NCI-H1930 (cell line): ENCODE results near the gene OLR1.

Source experiments
- DNase-seq, 2 experiments: peaks; one replicate each; lab custom pipeline; 2025; lab: John Stamatoyannopoulos, UW

The OLR1 gene

DNA sequence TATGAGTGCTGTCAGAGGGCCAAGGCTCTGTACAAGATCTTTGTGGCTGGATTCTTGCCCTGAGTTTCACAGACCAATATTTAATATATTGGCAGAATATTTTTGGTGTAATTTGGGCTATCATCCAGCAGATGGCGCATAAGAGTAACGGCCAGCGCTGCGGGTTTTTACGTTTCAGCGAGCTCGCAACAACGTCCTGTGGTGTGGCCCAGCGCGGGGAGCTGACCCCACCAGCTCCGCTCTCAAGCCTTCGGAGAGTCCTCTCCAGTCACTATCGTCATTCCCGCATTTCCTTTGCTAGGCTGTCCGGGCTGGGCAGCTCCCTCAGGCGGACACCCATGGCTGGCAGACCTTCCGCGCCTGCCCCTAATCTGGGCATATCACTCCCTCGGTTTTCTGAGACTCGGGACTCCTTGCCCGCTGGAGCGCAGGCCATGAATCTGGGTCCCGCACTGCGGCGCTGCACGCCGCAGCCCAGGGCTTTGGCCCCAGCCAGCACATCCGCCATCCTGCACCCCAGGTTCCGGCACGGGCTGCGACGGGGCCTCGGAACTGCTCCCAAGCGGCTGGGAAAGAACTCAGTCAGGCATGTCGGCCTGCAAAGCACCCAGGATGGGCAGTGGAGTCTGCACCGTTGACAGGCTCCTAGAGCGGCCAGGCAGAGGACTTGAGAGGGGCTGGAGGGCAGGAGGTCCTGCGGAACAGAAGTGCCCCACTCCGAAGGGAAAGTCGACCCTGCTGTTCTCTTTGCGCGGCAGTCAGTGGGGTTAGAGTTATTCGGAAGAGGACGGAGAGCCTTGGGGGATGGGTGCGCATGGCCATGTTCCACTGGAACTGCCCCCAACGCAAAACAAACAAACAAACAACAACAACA, 18.4 kb downstream of the OLR1 start:
- DNase-seq = peak; percentile 74 to 82

DNA sequence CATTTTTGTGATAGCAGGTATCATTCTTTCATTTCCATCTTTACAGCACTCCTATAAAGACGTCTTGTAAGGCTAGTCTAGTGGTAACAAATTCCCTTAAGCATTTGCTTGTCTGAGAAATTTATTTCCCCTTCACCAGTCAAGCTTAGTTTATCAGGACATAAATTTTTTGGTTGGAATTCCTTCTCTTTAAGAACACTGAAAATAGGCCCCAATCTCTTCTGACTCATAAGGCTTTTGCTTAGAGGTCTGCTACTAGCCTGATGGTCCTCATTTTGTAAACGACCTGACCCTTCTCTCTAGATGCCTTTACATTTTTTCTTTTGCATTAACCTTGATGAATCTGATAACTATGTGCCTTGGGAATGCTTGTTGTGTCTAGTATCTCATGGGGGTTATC, 20.3 kb downstream of the OLR1 start:
- DNase-seq = no peak

DNA sequence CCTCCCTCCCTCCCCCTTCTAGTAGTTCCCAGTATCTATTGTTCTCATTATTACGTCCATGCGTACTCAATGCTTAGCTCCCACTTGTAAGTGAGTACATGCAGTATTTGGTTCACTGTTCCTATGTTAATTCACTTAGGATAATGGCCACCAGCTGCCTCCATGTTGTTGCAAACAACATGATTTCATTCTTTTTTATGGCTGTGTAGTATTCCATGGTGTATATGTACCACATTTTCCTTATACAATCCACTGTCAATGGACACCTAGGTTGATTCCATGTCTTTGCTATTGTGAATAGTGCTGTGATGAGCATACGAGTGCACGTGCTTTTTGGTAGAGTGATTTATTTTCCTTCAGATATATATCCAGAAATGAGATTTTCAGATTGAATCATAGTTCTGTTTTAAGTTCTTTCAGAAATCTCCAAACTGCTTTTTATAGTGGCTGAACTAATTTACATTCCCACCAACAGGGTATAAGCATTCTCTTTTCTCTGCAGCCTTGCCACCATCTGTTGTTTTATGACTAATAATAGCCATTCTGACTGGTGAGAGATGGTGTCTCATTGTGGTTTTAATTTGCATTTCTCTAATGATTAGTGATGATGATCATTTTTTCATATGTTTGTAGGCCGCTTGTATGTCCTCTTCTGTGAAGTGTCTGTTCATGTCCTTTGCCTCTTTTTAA, 24.1 kb downstream of the OLR1 start:
- DNase-seq = no peak

DNA sequence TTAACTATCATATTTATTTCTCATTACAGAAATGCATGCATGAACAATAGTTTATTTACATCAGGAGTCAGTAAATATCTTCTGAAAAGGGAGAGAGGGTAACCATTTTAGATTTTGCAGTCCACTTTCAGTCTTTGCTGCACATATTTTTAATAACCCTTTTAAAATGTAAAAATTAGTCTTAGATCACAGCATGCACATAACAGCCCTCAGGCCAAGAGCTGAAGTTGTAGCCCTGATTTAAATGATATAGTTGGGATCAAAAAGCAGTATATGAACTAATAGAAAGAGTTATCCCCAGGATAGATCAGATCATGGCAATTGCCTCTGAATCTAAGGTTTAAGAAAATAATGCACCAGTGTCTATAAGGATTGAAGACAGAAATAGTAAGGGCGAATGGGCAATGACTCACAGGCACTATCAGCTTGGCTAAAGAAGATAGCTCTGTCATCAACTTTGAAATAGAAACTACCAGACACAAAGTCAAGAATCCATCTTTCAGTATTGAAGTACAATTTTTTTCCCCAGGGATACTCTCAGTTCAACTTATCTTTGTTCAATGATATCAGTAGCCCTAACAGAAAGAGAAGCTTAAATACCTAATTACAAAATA, 28.8 kb downstream of the OLR1 start:
- no peak for DNase-seq

DNA sequence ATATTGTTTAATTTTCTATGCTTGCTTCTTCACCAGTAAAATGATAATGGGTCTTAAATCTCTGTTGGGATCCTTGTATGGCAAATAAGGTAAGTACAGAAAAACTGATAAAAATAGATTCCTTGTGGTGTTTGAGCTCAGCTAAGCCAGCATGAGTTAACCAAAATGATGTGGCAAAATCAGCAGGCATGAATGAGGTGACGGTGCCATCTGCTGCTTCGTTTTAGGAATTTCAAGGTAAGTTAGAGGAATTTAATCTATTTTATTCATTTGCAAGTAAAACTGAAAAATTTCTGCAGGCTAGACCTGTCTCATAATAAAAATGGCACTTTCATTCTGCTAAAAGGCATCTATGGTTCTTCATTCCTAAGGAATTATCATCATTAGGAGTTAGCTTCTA, 31.9 kb downstream of the OLR1 start:
- peak; percentile 24 to 31 for DNase-seq

DNA sequence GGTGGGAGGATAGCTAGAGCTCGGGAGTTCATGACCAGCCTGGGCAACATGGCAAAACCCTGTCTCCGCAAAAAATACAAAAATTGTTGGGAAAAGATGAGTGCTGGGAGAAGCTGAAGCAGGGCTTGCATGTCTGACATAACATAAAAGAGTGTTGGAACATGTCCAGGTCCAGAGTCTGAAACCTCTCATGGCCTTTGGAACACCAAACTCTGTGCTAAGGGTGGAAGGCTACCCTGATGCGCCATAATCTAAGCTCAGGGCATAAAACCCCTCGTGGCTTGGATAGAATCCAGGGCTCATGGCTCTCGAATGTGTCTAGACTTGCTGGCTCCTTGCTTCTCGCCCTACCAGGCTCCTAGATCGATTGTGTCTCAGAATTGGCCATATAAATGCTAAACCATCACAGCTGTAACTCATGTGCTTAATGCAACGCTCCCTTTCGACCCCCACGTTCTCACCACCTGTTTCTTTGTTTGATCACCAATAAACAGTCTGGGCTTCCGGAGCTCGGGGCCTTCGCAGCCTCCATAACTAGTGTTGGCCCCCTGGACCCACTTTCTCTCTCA, 35.2 kb downstream of the OLR1 start:
- no peak for DNase-seq

DNA sequence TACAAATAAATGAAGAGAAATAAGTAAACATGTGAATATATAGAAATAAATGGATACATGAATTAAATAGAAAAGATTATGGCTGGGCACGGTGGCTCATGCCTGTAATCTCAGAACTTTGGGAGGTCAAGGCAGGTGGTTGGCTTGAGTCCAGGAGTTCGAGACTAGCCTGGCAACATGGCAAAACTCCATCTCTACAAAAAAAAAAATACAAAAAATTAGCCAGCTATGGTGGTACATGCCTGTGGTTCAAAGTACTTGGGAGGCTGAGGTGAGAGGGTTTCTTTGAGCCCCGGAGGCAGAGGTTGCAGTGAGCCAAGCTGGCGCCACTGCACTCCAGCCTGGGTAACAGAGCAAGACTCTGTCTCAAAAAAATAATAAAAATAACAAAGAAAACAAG, 36.8 kb downstream of the OLR1 start:
- no peak for DNase-seq

DNA sequence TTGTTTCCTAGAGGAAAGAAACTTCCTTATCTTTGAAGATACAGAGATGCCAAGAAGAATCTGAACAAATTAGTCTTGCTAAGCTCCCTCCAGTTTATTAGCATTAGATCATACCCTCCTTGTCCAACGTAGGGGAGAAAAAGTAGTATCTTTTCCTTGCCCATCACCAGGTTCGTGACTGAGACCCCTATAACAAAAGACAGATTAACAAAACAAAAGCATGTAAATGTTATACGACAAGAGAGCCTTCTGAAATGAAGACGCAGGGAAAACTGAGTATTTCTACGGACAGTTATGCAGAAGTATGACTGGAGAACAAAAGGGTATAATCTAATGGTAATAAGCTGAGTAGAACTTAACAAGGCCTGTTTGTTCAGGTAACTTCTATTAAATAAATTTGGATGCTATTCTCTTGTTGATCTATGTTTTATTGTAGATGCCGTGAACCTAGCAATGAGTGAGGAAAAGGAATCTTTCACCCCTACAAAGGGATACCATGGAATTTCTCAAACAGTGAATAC, 39.0 kb downstream of the OLR1 start:
- DNase-seq = no peak

DNA sequence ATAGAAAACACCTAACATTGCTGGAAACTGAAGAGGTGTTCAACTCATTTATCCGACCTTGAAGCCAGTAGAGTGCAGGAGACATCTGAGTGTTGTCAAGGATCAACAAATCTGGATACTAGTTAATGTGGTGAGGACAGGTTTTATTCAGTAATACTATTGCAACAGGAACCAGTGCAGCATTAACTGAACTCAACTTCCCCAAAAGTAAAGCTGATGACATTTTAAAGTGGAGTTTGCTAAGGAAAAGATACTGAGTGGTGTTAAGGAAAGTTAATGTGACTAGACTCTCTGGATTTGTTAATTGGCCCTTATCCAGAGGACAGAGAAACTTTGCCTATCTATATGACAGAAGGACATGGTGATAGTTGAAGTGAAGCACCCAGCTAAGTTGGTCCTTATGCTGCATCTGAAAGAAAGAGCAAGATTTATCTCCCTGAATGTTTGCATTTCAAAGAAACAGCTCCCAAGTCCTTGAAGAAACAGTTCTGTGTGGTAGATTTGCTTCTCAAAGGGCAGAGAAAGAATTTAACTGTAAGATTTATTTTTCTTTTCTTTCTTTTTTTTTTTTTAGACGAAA, 40.7 kb downstream of the OLR1 start:
- no peak for DNase-seq

DNA sequence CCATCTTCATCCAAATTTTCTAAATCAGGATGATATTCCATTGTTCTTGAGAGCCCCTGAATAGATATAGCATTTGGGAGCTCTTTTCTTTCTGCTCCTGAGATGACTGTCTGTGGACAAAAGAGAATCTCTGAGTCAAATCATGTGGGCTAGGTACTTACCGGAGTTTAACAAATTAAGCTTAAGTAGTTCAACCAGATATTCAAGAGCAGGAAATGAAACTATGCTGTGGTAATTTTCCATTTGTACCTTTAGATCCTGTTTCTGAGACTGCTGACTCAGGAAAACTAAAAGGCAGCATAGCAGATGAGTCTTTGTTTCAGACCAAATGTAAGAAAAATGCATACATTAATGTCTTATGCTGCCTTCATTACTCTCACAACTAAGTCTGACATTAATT, 41.9 kb downstream of the OLR1 start, which contains the start of gene CLEC7A:
TSS of gene CLEC7A (minus strand) at position 158 of the 400 bp plus-strand sequence. CDS start at position 41, 117 bp downstream.
- DNase-seq = no peak

DNA sequence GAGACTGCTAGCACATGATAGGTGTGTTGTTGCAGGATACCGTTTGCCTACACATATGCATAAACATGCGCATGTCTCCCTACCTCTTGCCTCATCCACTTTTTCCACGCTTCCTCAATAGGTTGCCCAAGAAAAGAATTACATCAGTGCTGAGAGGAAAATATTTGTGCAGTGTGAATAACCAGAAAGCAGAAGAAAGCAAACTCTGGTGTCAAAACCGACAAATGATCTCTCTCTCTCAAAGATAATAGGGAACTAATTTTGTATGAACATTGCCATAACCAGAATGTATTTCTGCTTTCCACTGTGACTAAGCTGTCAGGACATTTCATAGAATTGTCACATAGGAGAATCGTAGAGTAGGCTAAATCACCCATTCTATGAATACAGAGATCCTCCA, 43.2 kb downstream of the OLR1 start:
- no peak for DNase-seq

DNA sequence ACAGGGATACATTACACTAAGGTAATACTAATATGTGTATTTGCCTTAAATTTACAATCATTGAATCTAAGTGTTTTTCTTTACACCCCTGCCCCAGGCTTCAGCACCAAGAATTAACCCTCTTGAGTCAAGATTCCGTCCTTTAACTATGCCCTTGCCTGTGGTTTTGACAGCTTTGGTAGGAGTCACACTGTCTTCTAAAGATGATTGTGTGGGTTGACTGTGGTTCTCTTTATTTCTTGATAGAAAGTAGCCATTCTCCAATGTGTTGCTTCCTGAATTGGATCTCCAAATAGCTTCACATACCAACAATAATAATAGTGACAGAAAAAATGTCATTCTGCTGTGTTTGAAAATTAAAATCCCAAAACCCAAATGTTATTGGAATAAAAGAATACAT, 45.5 kb downstream of the OLR1 start:
- DNase-seq = no peak

DNA sequence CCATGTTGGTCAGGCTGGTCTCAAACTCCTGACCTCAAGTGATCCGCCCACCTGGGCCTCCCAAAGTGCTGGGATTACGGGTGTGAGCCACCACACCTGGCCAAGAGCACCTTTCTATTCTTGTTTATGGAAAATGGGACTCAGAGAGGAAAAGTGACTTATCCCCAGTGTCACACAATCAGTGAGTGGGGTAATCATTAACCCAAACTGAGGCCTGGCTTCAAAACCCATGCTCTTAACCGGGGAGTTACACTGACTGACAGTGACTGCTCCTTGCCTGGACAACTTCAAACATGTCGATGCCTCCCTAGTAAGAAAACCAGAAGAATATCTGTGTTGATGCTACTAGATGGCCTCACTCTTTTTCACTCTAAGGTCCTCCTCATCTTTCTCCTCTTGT, 49.2 kb downstream of the OLR1 start:
- DNase-seq = no peak

DNA sequence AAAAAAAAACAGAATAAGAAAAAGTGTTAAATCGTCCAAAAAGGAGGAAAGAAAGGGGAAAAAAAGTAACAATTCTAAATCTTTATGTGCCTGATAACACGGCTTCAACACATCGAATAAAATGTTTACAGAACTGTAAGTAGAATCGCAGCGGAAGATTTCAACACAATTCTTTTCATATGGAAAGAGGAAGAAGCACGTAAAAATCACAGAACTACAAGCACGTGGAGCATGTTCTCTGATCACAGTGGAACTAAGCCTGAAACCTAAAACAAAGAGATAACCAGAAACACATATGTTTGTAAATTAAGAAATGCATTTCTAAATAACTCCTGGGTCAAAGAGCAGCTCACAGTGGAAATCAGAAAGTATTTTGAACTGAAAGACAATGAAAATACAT, 50.7 kb downstream of the OLR1 start:
- no peak for DNase-seq

DNA sequence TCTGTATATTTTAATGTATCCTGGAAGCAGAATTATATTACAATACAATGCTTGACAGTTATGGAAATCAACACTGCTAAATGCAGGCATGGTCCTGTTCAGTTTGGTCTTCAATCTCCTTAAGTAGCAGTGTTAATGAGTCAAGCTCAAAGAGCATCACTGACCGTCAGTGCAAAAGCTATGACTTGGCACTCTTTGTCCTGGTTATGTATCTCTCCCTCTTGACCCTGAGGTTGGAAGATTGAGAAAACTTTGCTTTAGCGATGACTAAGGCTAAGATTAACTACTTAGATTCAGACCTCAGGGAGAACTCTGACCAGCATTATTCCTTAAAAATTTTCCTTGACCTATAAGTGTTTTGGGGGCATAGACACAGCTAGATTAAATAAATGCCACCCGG, 52.9 kb downstream of the OLR1 start:
- no peak for DNase-seq

DNA sequence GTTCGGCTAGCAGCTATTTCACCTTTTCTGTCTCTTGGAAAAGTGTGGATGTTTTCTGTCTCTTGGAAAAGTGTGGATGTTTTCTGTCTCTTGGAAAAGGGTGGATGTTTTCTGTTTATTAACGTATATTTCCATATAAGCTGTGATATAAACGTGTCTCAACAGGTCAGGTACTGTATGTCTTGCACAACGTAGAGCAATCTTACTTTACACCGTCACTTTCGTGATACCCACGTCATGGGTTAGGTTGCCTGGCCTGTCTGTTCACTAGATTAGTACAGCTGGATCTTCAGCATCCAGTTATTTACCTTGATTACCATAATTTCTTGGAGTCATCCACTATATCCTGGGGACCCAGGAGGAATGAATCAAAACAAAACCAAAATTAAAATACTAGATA, 56.0 kb downstream of the OLR1 start:
- DNase-seq = no peak

DNA sequence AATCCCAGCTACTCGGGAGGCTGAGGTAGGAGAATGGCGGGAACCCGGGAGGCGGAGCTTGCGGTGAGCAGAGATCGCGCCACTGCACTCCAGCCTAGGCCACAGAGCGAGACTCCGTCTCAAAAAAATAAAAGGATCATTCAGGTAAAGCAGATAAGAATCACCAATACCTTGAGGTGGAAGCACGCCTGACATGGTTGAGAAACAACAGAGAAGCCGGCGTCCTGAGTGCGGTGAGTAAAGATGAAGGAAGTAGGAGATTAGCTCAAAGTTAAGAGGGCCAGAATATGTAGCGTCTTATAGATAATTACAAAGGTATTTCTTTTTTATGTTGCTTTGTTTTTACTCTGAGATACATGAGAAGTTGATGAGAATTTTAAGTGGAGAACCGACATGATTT, 56.6 kb downstream of the OLR1 start:
- no peak for DNase-seq

DNA sequence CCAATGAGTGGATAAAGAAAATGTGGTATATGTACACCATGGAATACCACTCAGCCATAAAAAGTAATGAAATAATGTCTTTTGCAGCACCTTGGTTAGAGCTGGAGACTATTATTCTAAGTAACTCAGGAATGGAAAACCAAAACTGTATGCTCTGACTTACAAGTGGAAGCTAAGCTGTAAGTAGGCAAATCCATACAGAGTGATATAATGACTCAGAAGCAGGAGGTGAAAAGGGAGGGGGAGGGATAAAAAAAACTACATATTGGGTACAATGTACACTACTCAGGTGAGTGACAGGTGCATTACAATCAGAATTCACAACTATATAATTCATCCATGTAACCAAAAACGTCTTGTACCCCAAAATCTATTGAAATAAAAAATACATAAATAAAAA, 58.0 kb downstream of the OLR1 start:
- DNase-seq = no peak

DNA sequence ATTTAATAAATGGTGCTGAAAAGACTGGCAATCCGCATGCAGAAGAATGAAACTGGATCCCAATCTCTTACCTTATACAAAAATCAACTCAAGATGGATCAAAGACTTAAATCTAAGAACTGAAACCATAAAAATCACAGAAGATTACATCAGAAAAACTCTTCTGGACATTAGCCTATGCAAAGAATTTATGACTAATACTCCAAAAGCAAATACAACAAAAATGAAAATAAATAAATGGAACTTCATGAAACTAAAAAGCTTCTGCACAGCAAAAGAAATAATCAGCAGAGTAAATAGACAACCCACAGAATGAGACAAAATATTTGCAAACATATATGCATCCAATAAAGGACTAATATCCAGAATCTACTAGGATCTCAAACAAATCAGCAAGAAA, 58.9 kb downstream of the OLR1 start:
- no peak for DNase-seq

DNA sequence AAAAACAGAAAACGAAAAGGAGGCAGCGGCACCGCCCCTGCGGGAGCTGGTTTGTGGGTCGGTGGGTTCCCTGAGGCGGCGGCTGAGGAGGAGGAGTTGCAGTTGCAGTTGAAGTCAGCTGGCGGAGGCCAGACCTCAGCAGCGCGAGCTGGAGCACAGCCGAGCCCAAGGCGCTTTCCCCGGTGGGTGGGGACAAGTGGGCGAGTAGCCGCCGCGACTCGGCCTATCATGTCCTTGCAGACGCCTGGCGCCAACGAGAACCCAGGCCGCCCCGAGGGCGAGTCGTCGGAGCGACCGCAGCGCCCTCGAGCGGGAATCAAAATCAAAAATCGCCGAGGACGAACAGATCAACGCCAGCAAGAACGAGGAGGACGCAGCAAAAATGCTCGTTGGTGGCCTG, 60.5 kb downstream of the OLR1 start:
- DNase-seq = no peak

DNA sequence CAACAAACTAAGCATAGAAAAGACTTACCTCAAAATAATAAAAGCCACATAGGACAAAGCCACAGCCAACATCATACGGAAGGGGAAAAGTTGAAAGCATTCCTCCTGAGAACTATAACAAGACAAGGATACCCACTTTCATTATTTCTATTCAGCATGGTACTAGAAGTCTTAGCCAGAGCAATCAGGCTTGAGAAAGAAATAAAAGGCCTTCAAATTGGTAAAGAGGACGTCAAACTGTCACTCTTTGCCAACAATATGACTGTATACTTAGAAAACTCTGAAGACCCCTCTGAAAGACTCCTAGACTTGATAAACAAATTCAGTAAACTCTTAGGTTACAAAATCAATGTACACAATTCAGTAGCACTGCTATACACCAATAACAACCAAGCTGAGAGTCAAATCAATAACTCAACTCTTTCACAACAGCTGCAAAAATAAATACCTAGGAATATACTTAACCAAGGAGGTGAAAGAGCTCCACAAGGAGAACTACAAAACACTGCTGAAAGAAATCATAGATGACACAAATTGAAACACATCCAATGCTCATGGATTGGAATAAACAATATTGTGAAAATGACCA, 61.6 kb downstream of the OLR1 start:
- no peak for DNase-seq
